DND-41 (cell line): ENCODE measurements around the gene CNEP1R1.

Source experiments
- ATAC-seq: fragments of 200-7000 bp; cut with Tn5 transposase; 3 replicates; pipeline ENCODE4 v1.9.1; 2021; ENCODE audit warnings: low read depth; ENCODE audit not compliant: insufficient read depth
- DNase-seq: peaks from one replicate; pipeline ENCODE4 v3.0.0-alpha.2; 2020
- H2AFZ ChIP-seq: 2 replicates; pipeline ENCODE4 v1.6.0; 2012; ENCODE audit warnings: low read depth, low read length
- H3K27ac ChIP-seq: 2 replicates; pipeline ENCODE4 v1.5.1; 2012; ENCODE audit warnings: low read length, inconsistent platforms
- H3K27me3 ChIP-seq: fragments of 200-600 bp; sonication (generic); 2 replicates; pipeline ENCODE4 v1.6.0; 2012; ENCODE audit warnings: low read length, mild to moderate bottlenecking, inconsistent platforms; ENCODE audit not compliant: insufficient read depth, poor library complexity
- H3K36me3 ChIP-seq: 2 replicates; pipeline ENCODE4 v1.5.1; 2012; ENCODE audit warnings: low read length, inconsistent platforms; ENCODE audit not compliant: insufficient read depth
- H3K4me1 ChIP-seq: 2 replicates; pipeline ENCODE4 v1.5.1; 2012; ENCODE audit warnings: mild to moderate bottlenecking, low read length; ENCODE audit not compliant: insufficient read depth
- H3K4me2 ChIP-seq: 2 replicates; pipeline ENCODE4 v1.6.0; 2012; ENCODE audit warnings: mild to moderate bottlenecking, moderate library complexity, low read length, inconsistent platforms; ENCODE audit not compliant: insufficient read depth
- H3K4me3 ChIP-seq, 2 experiments: fragments of 200-600 bp in 1 of 2; shearing (Covaris generic) in 1 of 2; 2 replicates each; pipeline ENCODE4 v1.5.1; 2012 to 2016; ENCODE audit warnings: inconsistent platforms in 2 of 2, low read length in 2 of 2, mild to moderate bottlenecking in 2 of 2, low read depth in 1 of 2, moderate library complexity in 1 of 2
- H3K79me2 ChIP-seq: 2 replicates; pipeline ENCODE4 v1.6.0; 2012; ENCODE audit warnings: low read length, inconsistent platforms; ENCODE audit not compliant: insufficient read depth
- H3K9ac ChIP-seq: 2 replicates; pipeline ENCODE4 v1.6.0; 2012; ENCODE audit warnings: low read depth, mild to moderate bottlenecking, inconsistent platforms, low read length, moderate library complexity
- H3K9me3 ChIP-seq: 2 replicates; pipeline ENCODE4 v1.5.1; 2012; ENCODE audit warnings: low read length, moderate library complexity, mild to moderate bottlenecking, inconsistent platforms; ENCODE audit not compliant: insufficient read depth, severe bottlenecking
- H4K20me1 ChIP-seq: 2 replicates; pipeline ENCODE4 v1.6.0; 2012; ENCODE audit warnings: low read length; ENCODE audit not compliant: insufficient read depth
- EZH2 ChIP-seq: IDR thresholded peaks from 3 replicates; pipeline ENCODE4 v1.6.1; 2012; ENCODE audit warnings: borderline replicate concordance, low read depth, mild to moderate bottlenecking, moderate library complexity, low read length, inconsistent platforms; ENCODE audit not compliant: severe bottlenecking
- TF ChIP-seq, protein P1 (sequence below): IDR thresholded peaks from 2 replicates; pipeline ENCODE4 v1.5.1; 2012; ENCODE audit warnings: borderline replicate concordance, low read length, moderate library complexity, mild to moderate bottlenecking; ENCODE audit not compliant: poor library complexity, severe bottlenecking; ENCODE audit errors: extremely low read depth

CNEP1R1 gene

DNA sequence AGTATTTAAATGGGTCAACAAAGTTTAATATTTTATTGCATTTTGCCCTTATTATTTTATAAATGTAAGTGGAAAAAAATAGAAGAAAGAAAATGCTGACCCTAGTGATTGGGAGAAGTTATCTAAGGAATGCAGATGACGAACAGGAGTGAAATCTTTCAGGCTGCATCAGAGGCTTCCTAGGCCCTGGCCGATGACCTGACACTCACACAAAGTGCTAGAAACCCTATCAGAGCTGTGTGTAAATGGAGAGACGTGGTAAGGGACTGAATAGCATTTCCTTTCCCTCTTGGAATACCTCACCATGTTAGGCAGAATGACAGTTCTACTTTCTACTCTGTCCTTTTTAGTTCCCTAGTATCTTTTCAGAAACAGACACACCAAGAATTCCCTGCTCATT is 44.9 kb upstream of the CNEP1R1 start:
- H3K79me2 ChIP-seq: no peaks in the 10 kb centered on the region
- no peak overlapping the region for H3K4me2 ChIP-seq
- no peaks in the 10 kb centered on the region for H4K20me1 ChIP-seq
- no peak overlapping the region for H3K27ac ChIP-seq
- no peaks in the 10 kb centered on the region for H3K4me1 ChIP-seq
- H3K27me3 ChIP-seq: no peaks in the 10 kb centered on the region
- no peak overlapping the region for H2AFZ ChIP-seq
- H3K9ac ChIP-seq: no peak overlapping the region
- no peaks in the 10 kb centered on the region for H3K36me3 ChIP-seq
- no peaks in the 10 kb centered on the region for H3K9me3 ChIP-seq
- no peak for ATAC-seq
- no peak for DNase-seq
- TF ChIP-seq, protein P1, sequence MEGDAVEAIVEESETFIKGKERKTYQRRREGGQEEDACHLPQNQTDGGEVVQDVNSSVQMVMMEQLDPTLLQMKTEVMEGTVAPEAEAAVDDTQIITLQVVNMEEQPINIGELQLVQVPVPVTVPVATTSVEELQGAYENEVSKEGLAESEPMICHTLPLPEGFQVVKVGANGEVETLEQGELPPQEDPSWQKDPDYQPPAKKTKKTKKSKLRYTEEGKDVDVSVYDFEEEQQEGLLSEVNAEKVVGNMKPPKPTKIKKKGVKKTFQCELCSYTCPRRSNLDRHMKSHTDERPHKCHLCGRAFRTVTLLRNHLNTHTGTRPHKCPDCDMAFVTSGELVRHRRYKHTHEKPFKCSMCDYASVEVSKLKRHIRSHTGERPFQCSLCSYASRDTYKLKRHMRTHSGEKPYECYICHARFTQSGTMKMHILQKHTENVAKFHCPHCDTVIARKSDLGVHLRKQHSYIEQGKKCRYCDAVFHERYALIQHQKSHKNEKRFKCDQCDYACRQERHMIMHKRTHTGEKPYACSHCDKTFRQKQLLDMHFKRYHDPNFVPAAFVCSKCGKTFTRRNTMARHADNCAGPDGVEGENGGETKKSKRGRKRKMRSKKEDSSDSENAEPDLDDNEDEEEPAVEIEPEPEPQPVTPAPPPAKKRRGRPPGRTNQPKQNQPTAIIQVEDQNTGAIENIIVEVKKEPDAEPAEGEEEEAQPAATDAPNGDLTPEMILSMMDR: no peak
- no peak for TF ChIP-seq EZH2
- no peak overlapping the region for H3K4me3 ChIP-seq

DNA sequence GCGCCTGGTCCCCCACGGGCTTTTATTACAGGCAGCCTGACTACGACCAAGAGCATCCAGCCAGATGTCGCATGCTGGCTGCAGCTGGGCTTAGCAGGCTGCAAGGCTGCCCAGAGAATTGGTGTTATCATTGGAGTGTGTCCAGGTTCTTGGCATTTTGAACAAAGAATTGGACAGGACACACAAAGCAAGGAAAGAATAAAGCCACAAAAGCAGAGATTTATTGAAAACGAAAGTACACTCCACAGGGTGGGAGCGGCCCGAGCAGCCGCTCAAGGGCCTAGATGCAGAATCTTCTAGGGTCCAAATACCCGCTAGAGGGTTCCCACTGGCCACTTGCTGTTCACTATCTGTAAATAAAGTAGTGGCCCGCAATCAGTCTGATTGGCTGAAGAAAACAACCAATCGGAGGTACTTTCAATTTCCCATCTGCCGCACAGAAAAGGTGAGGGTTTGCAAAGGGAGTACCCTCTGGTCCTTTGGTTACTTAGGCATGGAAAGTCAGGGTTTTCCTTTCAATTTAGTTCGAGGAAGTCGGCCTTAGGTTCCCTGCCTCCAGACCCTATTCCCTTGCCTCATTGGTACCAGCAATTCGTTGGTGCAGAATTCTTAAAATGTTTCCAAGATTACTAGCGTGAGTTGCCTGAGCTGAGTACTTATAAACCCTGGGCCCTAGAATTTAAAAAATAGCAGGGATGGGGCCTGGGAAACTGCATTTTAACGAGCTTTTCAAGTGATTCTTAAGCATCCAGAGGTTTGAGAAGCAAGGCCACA is 38.5 kb upstream of the CNEP1R1 start:
- no peak overlapping the region for H3K9ac ChIP-seq
- H3K4me3 ChIP-seq: no peak overlapping the region
- no peaks in the 10 kb centered on the region for H3K36me3 ChIP-seq
- DNase-seq: no peak
- H2AFZ ChIP-seq: no peak overlapping the region; the same call in 1 of the 2 replicates
- no peak overlapping the region for H3K27ac ChIP-seq
- H3K4me1 ChIP-seq: no peaks in the 10 kb centered on the region
- no peak overlapping the region for H3K4me2 ChIP-seq
- no peaks in the 10 kb centered on the region for H3K9me3 ChIP-seq
- no peak for ATAC-seq
- H4K20me1 ChIP-seq: no peaks in the 10 kb centered on the region
- no peaks in the 10 kb centered on the region for H3K79me2 ChIP-seq
- peaks cover 4% of the 10 kb centered on the region for H3K27me3 ChIP-seq
- TF ChIP-seq, protein P1: no peak
- TF ChIP-seq EZH2: no peak

DNA sequence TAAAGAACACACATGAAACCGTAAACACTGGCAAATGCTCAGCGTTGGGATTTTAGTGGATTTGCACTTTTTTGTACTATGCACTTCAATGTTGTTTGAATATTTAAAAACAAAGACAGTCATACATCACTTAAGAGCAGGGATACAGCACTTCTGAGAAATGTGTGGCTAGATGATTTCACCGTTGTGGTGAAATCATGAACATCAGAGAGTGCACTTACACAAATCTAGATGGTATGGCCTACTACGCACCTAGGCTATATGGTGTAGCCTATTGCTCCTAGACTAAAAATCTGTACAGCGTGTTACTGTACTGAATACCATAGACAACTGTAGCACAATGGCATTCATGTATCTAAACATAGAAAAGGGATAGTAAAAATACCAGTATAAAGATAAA is 37.6 kb upstream of the CNEP1R1 start:
- Histone ChIP-seq H3K4me1 (no peaks in the 10 kb centered on the region), H3K27ac (no peak overlapping the region), H3K36me3 (no peaks in the 10 kb centered on the region), H4K20me1 (no peaks in the 10 kb centered on the region), H2AFZ (no peak overlapping the region), H3K27me3 (peaks cover 4% of the 10 kb centered on the region), H3K9me3 (no peaks in the 10 kb centered on the region), H3K4me2 (no peak overlapping the region), H3K9ac (no peak overlapping the region), H3K79me2 (no peaks in the 10 kb centered on the region), H3K4me3 (no peak overlapping the region)
- TF ChIP-seq, protein P1: no peak
- TF ChIP-seq EZH2: no peak
- no peak for DNase-seq
- no peak for ATAC-seq
